ENCODE data around the gene DNAJC24. TPM values are rescaled to one million over a fixed set of nuclear protein-coding genes. Genes with fewer than 3 reads are reported as not detected.

The DNAJC24 gene
- total and polyA plus RNA-seq, 2 experiments from 2014 or later: 6.1 to 12.2 TPM

GRCh38 chr11:31479066-31479465, 109.4 kb downstream of the DNAJC24 start:
- Histone ChIP-seq H3K36me3 (no peaks in the 10 kb centered on the region), H3K27ac (no peak overlapping the region), H3K4me1 (ENCODE audit: low read depth) (no peaks in the 10 kb centered on the region), H3K4me3 (no peak overlapping the region), H3K27me3 (no peaks in the 10 kb centered on the region), H3K9me3 (ENCODE audit: low read depth) (no peaks in the 10 kb centered on the region)
- TF ChIP-seq CTCF (IDR thresholded peaks at IDR 0.05; ENCODE audit: low read depth, low read length): no peak
- DNase-seq (ENCODE audit: low read depth in 1 of 2, low spot score in 1 of 2): no peak

GRCh38 chr11:31480930-31481329, 111.3 kb downstream of the DNAJC24 start:
- Histone ChIP-seq H3K9me3 (ENCODE audit: low read depth) (no peaks in the 10 kb centered on the region), H3K27me3 (no peaks in the 10 kb centered on the region), H3K4me1 (ENCODE audit: low read depth) (no peaks in the 10 kb centered on the region), H3K27ac (no peak overlapping the region), H3K36me3 (no peaks in the 10 kb centered on the region), H3K4me3 (no peak overlapping the region)
- no peak for TF ChIP-seq CTCF (IDR thresholded peaks at IDR 0.05; ENCODE audit: low read depth, low read length)
- peak in 1 of 2 donors; percentile 8 for DNase-seq (ENCODE audit: low read depth in 1 of 2, low spot score in 1 of 2)

Other genes with a start within 250 kb of the DNAJC24 start
- 1.0 and 1.1 TPM in 2 replicates for gene DCDC1, start 121 bp upstream of the DNAJC24 start, total RNA-seq
- 0.76 TPM in 1 of 2 replicates, not detected in the other for gene DCDC1, start 121 bp upstream of the DNAJC24 start, polyA plus RNA-seq
- gene IMMP1L, start 139.8 kb downstream of the DNAJC24 start, total RNA-seq: 35.5 and 110 TPM in 2 replicates
- 113 and 140 TPM in 2 replicates for gene IMMP1L, start 139.8 kb downstream of the DNAJC24 start, polyA plus RNA-seq
- gene ELP4, start 139.9 kb downstream of the DNAJC24 start, total RNA-seq: 22.1 and 28.7 TPM in 2 replicates
- 16.6 and 28.5 TPM in 2 replicates for gene ELP4, start 139.9 kb downstream of the DNAJC24 start, polyA plus RNA-seq

Data from cardiac muscle cell (in vitro differentiated cells and primary cell).